Activated T-cell treated with anti-CD3 and anti-CD28 coated beads, Interleukin-2, amount 50 U/mL, for 4 hours (primary cell): ENCODE results near the gene PDZRN4. TPM values are rescaled to one million over a fixed set of nuclear protein-coding genes. Genes with fewer than 3 reads are reported as not detected.
"Not testable (repeated sequence)": the region's sequence is repeated elsewhere in the genome, so short reads cannot be mapped to it uniquely, and the experiment has no call there.

Experiments
- ATAC-seq, 2 donors: fragments of 200-7000 bp; cut with Tn5 transposase; one replicate each; pipeline ENCODE4 v1.10.0; 2021
- DNase-seq: peaks from one replicate; pipeline ENCODE4 v3.0.0-alpha.2; 2020
- H3K27me3 Mint-ChIP-seq: one replicate; pipeline ENCODE4 v1.8.0; 2021; ENCODE audit warnings: low read depth, mixed read lengths
- H3K36me3 Mint-ChIP-seq: one replicate; pipeline ENCODE4 v1.8.0; 2022; ENCODE audit warnings: mixed read lengths; ENCODE audit not compliant: insufficient read depth
- H3K4me1 Mint-ChIP-seq: one replicate; pipeline ENCODE4 v1.8.0; 2021; ENCODE audit warnings: low read depth, mixed read lengths
- H3K4me3 Mint-ChIP-seq: one replicate; pipeline ENCODE4 v1.8.0; 2021; ENCODE audit warnings: mild to moderate bottlenecking, moderate library complexity, mixed read lengths
- H3K9me3 Mint-ChIP-seq: one replicate; pipeline ENCODE4 v1.8.0; 2021; ENCODE audit warnings: mixed read lengths
- total RNA-seq, 3 donors: library from RNA; stranded (reverse); gene quantifications; one replicate each; pipeline ENCODE4 v1.2.1, GENCODE V29; 2021

The PDZRN4 gene
- total RNA-seq, result not detected

- peak in 1 of 2 donors; percentile 53 for ATAC-seq
- Mint-ChIP-seq H3K27me3 (peaks cover 38% of the 10 kb centered on the region), H3K4me1 (peaks cover 1% of the 10 kb centered on the region), H3K36me3 (no peaks in the 10 kb centered on the region), H3K4me3 (no peak within 1 kb of the TSS), H3K9me3 (no peaks in the 10 kb centered on the region)
- no peak for DNase-seq
Measured at GRCh38 chr12:41188058-41188840, at the start of gene PDZRN4. PDZRN4 (plus strand) TSS chr12:41188320.

- H3K36me3 Mint-ChIP-seq, result no peaks in the 10 kb centered on the region
- H3K27me3 Mint-ChIP-seq, result no peaks in the 10 kb centered on the region
- H3K4me3 Mint-ChIP-seq, result no peak overlapping the region
- DNase-seq (no peak), ATAC-seq (no peak)
- no peaks in the 10 kb centered on the region for H3K9me3 Mint-ChIP-seq
- no peaks in the 10 kb centered on the region for H3K4me1 Mint-ChIP-seq
Measured at GRCh38 chr12:41140117-41140516, 48.0 kb upstream of the PDZRN4 start.

- H3K4me1 Mint-ChIP-seq, result no peaks in the 10 kb centered on the region
- ATAC-seq (no peak), DNase-seq (no peak)
- no peaks in the 10 kb centered on the region for H3K9me3 Mint-ChIP-seq
- no peaks in the 10 kb centered on the region for H3K36me3 Mint-ChIP-seq
- H3K27me3 Mint-ChIP-seq, result no peaks in the 10 kb centered on the region
- H3K4me3 Mint-ChIP-seq, result no peak overlapping the region
Measured at GRCh38 chr12:41141104-41141503, 47.0 kb upstream of the PDZRN4 start.

- Mint-ChIP-seq H3K36me3 (no peaks in the 10 kb centered on the region), H3K4me3 (no peak overlapping the region), H3K4me1 (no peaks in the 10 kb centered on the region), H3K9me3 (no peaks in the 10 kb centered on the region), H3K27me3 (no peaks in the 10 kb centered on the region)
- ATAC-seq (no peak), DNase-seq (no peak)
Measured at GRCh38 chr12:41142376-41142775, 45.7 kb upstream of the PDZRN4 start.

GRCh38 chr12:41151793-41152192, 36.3 kb upstream of the PDZRN4 start:
- no peak overlapping the region for H3K4me3 Mint-ChIP-seq
- no peaks in the 10 kb centered on the region for H3K27me3 Mint-ChIP-seq
- H3K36me3 Mint-ChIP-seq, result no peaks in the 10 kb centered on the region
- ATAC-seq, result no peak
- no peaks in the 10 kb centered on the region for H3K9me3 Mint-ChIP-seq
- DNase-seq, result no peak
- no peaks in the 10 kb centered on the region for H3K4me1 Mint-ChIP-seq

GRCh38 chr12:41162461-41162860, 25.7 kb upstream of the PDZRN4 start:
- H3K4me1 Mint-ChIP-seq, result no peaks in the 10 kb centered on the region
- H3K36me3 Mint-ChIP-seq, result no peaks in the 10 kb centered on the region
- no peak for ATAC-seq
- no peaks in the 10 kb centered on the region for H3K27me3 Mint-ChIP-seq
- no peak for DNase-seq
- peaks cover 6% of the 10 kb centered on the region for H3K9me3 Mint-ChIP-seq
- H3K4me3 Mint-ChIP-seq, result no peak overlapping the region

- Mint-ChIP-seq H3K36me3 (no peaks in the 10 kb centered on the region), H3K4me3 (no peak overlapping the region), H3K27me3 (no peaks in the 10 kb centered on the region), H3K9me3 (peaks cover 6% of the 10 kb centered on the region), H3K4me1 (no peaks in the 10 kb centered on the region)
- no peak for ATAC-seq
- DNase-seq, result no peak
Measured at GRCh38 chr12:41167701-41168100, 20.4 kb upstream of the PDZRN4 start.

GRCh38 chr12:41174602-41175001, 13.5 kb upstream of the PDZRN4 start:
- Mint-ChIP-seq H3K4me3 (no peak overlapping the region), H3K4me1 (no peaks in the 10 kb centered on the region), H3K27me3 (no peaks in the 10 kb centered on the region), H3K9me3 (no peaks in the 10 kb centered on the region), H3K36me3 (no peaks in the 10 kb centered on the region)
- DNase-seq (no peak), ATAC-seq (no peak)

GRCh38 chr12:41179507-41179906, 8.6 kb upstream of the PDZRN4 start:
- H3K4me1 Mint-ChIP-seq, H3K4me3 Mint-ChIP-seq, H3K36me3 Mint-ChIP-seq, H3K27me3 Mint-ChIP-seq, ATAC-seq, H3K9me3 Mint-ChIP-seq, DNase-seq: not testable (repeated sequence)

GRCh38 chr12:41184864-41185263, 3.3 kb upstream of the PDZRN4 start:
- Mint-ChIP-seq H3K27me3 (peaks cover 28% of the 10 kb centered on the region), H3K36me3 (no peaks in the 10 kb centered on the region), H3K4me1 (peaks cover 1% of the 10 kb centered on the region), H3K9me3 (peaks cover 4% of the 10 kb centered on the region), H3K4me3 (no peak overlapping the region)
- DNase-seq (no peak), ATAC-seq (no peak)

GRCh38 chr12:41186026-41186425, 2.1 kb upstream of the PDZRN4 start:
- no peak for DNase-seq
- H3K4me3 Mint-ChIP-seq, result no peak overlapping the region
- H3K4me1 Mint-ChIP-seq, result peaks cover 1% of the 10 kb centered on the region
- peaks cover 4% of the 10 kb centered on the region for H3K9me3 Mint-ChIP-seq
- peaks cover 35% of the 10 kb centered on the region for H3K27me3 Mint-ChIP-seq
- no peaks in the 10 kb centered on the region for H3K36me3 Mint-ChIP-seq
- no peak for ATAC-seq

GRCh38 chr12:41188841-41189394, 798 bp downstream of the PDZRN4 start:
- Mint-ChIP-seq H3K36me3 (no peaks in the 10 kb centered on the region), H3K4me1 (peaks cover 1% of the 10 kb centered on the region), H3K9me3 (no peaks in the 10 kb centered on the region), H3K4me3 (no peak overlapping the region), H3K27me3 (peaks cover 36% of the 10 kb centered on the region)
- DNase-seq (no peak), ATAC-seq (peak in 1 of 2 donors; percentile 30)

- no peaks in the 10 kb centered on the region for H3K9me3 Mint-ChIP-seq
- H3K4me3 Mint-ChIP-seq, result no peak overlapping the region
- no peaks in the 10 kb centered on the region for H3K36me3 Mint-ChIP-seq
- H3K27me3 Mint-ChIP-seq, result peaks cover 35% of the 10 kb centered on the region
- no peak for DNase-seq
- no peak for ATAC-seq
- peaks cover 1% of the 10 kb centered on the region for H3K4me1 Mint-ChIP-seq
Measured at GRCh38 chr12:41189395-41190251, 1.5 kb downstream of the PDZRN4 start.

- peaks cover 33% of the 10 kb centered on the region for H3K27me3 Mint-ChIP-seq
- DNase-seq, result no peak
- peaks cover 1% of the 10 kb centered on the region for H3K4me1 Mint-ChIP-seq
- no peak overlapping the region for H3K4me3 Mint-ChIP-seq
- H3K36me3 Mint-ChIP-seq, result no peaks in the 10 kb centered on the region
- no peaks in the 10 kb centered on the region for H3K9me3 Mint-ChIP-seq
- no peak for ATAC-seq
Measured at GRCh38 chr12:41190338-41190737, 2.2 kb downstream of the PDZRN4 start.
